Limb (tissue), 2 donors: ENCODE data around the gene TPBG.

ENCODE experiments used
- DNase-seq, 2 donors: peaks; one replicate each; pipeline ENCODE4 v3.0.0-alpha.2; 2016; ENCODE audit errors: extremely low spot score in 2 of 2

The TPBG gene

GRCh38 chr6:82363428-82364086, at the start of gene TPBG:
Gene TPBG, plus strand, starts transcription at chr6:82363817. Its CDS starts 1,145 bp downstream, at chr6:82364962.
- DNase-seq = peak; percentile 57 to 87

DNA sequence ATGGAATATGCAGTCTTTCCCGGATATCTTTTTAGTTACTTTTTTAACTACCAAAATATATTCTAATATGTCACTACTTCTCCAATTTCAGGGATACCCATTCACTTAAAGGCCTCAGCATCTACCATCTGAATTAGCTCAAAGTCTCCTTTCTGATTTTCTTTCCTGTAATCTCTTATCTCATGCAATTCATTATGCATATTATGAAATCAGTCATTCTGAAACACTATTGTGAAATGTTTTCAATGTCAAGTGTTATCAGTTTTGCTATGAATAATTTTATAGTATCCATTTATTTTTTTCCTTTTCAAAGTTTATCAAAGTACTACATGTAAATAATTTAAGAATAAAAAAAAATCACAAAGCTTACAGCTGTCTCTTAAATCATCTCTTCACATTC, 41.2 kb upstream of the TPBG start:
- no peak for DNase-seq

DNA sequence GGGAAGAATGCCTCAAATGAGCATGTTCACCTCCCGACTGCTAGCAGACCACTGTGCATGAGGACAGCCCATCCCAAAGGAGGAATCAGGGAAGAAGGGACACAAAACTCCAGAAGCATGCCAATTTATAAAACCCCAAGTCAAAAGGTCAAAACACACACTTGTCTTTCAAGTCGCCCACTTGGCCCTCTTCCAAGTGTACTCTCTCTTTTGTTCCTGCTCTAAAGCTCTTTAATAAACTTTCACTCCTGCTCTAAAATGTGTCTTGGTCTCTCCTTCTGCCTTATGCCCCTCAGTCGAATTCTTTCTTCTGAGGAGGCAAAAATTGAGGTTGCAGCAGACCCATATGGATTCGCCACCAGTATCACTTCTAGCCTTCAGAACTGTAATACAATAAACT, 33.9 kb upstream of the TPBG start:
- DNase-seq = no peak

GRCh38 chr6:82330171-82330804, 33.3 kb upstream of the TPBG start:
- no peak for DNase-seq

DNA sequence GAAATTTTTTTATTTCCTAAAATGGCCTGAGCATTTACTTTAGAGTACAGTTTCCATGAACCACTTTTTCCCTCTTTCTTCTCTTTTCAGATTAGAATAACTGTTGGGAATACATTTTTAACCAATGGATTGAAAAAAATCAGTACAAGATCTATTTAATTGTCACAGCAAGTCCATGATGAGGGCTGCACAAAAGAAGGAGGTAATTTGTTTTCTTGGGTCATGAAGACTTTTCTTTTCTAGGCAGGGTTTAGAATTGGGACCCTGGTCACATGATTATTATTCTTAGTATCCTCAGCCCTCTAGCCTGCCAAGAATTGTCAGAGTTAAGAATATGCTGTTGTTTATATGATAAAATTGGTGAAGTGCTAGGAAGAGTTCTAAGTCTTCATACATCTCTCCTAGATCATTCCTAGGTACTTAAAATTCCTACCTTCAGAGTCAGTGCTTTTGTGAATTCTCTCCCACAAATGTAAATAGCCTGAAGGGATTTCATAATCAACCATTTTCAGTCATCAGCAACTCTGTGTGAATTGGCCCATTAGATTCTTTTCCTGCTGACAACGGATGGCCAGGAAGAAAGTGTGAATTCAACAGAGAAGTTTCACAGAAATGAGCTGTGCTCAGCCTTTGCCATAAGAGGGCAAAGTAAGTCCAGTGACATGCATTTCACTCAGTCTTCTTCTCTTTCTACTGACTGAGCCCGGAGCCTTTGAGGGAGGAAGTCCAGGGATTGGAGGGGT, 32.4 kb upstream of the TPBG start:
- peak in 1 of 2 donors; percentile 7 for DNase-seq

DNA sequence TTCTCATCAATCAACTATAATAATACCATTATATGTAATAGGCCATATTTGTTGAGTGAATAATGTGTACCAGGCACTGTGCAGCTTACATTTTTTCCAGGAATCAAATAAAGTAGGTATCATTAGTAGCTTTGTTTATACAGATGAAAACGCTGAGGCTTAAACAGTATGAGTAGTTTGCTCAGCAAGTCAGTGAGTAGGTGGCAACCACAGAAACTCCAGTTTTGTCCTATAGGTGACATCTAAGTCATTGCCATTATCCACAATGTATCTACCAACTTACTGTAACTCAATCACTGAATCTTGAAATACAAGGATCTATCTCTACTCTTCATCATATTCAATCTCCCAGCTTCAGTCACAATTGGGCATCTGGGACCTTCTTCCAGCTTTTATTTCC, 29.8 kb upstream of the TPBG start:
- no peak for DNase-seq

DNA sequence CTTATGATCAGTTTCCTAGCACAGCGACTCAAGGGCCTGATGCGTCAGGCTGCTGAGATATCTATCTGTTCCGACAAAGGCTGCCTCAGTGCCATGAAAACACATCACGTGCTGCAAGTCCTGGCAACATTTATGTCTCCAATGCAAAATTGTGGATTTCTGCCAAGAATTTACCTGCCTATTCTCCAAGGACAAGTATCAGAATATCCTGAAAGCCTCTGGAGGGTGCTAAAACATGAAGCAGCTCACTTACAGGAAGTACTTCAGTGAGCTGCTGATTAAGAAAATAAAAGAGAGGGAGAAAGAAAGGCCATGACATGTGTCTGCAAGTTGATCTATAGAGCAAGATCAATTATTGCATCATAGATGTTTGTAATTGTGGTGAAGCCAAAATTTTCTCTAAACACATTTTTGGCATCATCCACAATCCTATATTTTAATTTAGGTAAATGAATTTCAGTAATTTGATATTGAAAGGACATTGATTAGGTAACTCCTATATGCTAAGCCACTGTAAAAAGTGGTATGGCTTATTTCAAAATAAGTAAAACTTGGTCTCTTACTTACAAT, 25.8 kb upstream of the TPBG start:
- DNase-seq = no peak

DNA sequence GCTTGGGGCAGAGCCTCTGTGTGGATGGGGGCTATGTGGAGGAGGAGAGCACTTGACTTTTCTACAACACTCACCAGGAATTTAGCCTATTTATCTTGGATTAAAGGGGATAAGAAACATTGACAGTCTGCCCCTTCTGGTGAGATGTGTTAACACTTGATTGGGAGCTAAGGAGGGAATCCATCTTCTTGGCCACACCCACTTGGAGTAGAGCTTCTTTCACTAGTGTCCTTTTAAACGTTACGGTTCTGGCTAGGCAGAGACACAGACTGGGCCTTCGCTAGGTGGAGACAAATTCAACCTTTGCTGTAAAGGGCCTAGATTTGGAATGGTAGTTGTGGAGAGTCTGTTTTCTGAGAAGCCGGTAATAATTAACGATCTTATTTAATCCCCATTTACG, 15.5 kb upstream of the TPBG start:
- no peak for DNase-seq

GRCh38 chr6:82353848-82354247, 9.8 kb upstream of the TPBG start:
- DNase-seq = no peak

DNA sequence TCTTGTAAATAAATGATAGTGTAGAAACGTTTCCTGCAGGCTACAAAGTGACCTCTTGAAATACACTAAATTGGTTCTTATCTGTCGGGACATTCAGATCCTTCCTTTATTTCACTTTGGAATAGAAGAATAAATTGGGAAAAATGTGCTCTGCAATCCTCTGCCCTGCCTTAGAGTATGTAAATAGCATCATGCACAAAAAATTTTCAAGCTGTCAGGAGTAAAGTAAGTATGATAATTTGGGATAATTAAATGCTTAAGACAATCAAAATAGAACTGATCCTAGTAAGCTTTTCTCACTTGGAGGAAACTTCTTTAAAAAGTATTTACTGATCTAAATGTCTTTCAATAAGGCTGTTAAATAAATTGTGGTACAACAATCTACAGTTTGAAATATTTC, 3.1 kb upstream of the TPBG start:
- no peak for DNase-seq

- no peak for DNase-seq
These were observed 2.0 kb upstream of the TPBG start for GRCh38 chr6:82361631-82362030.

DNA sequence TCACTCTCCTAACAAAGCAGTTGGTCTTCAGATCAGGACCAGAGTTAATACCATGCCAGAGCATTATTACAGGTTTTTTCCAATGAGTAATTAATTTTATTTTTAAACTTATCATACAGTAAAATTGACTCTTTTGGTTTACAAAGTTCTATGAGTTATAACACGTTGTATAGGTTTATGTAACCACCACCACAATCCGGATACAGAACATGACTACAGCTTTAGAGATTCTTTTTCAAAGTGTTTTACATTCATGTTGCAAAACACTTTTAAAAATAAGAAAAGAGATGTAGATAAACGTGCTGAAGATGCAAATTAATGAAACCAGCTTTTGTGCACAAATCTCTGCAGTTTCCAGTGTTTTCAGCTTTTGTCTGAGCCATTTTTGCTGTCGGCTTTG, 1.5 kb upstream of the TPBG start:
- DNase-seq = no peak

- peak; percentile 63 to 66 for DNase-seq
These were observed 664 bp upstream of the TPBG start for GRCh38 chr6:82362878-82363427.

DNA sequence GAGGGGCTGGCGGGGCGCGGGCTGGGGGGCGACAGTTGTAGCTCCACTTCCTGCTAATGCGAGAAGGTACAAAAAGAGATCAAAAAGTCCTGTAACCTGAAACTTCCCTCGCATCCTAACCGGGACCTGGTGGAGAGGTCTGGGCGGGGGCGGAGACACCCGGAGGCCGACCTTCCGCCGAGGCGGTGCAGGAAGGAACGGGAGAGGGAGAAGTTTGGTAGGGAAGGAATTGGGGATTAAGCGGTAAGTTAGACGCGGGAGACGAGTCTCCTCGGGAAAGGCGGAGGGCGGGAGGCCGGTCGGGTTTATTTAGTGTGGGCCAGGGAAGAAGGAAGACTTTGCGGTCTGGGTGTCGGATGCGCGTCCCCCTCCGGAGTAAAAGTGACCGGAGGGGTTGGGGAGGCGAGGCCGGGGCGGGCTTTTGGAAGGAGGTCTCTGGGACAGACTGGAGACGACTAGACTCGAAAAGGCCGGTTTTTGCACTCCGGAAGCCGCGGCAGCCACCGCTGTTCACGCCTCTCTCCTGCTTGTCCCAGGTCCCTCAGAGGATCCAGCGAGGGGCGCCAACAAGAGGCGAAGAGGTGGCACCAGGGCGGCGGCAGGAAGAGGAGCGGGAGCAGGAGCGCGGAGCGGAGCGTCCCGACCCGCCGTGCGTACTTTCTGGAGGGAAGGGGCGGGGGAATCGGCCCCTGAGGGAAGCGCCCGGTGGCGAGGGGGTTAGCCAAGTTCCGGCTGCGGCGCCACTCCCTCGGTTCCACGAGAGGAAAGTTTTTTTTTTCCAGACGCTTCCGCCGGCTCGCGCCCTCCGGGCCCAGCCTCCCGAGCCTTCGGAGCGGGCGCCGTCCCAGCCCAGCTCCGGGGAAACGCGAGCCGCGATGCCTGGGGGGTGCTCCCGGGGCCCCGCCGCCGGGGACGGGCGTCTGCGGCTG, 734 bp downstream of the TPBG start:
- DNase-seq = peak; percentile 51 to 80

- DNase-seq = no peak
These were observed 1.6 kb downstream of the TPBG start for GRCh38 chr6:82365016-82365795.

GRCh38 chr6:82367704-82368103, 4.1 kb downstream of the TPBG start:
- no peak for DNase-seq

GRCh38 chr6:82370788-82371187, 7.2 kb downstream of the TPBG start:
- no peak for DNase-seq

GRCh38 chr6:82371799-82372546, 8.4 kb downstream of the TPBG start:
- DNase-seq = peak in 1 of 2 donors; percentile 64

DNA sequence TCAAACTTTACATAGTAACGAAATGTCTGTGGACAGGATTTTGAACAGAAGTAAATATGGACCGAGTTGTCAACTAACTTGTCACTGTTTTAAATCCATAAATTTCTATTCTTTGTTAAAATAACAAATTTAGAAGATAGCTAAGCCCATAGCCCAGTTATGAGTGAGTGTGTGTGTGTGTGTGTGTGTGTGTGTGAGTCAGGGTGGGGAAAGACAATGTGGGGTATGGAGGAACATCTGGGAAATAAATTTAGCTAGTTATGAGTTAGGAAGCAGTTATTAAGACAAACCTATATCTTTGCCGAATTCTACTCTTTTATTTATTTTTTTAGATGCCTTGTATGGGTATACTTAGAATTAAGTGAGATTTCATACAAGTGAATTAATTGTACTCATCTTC, 9.0 kb downstream of the TPBG start:
- no peak for DNase-seq
